WTC11 (cell line): ENCODE results near the gene TRIM44. TPM values are rescaled to one million over a fixed set of nuclear protein-coding genes. Genes with fewer than 3 reads are reported as not detected.

Experiments
- ATAC-seq: fragments of 200-7000 bp; cut with Tn5 transposase; 2 replicates; pipeline ENCODE4 v1.10.0; 2021; ENCODE audit warnings: mild to moderate bottlenecking, moderate library complexity
- CTCF ChIA-PET: fragments of 300-600 bp; sonication (Branson Sonifier 250); formaldehyde crosslinking; loops from one replicate; lab custom pipeline; 2021; ENCODE audit warnings: antibody characterized with exemption; lab: Charles Lee
- POLR2A ChIA-PET: fragments of 350-600 bp; sonication (Branson Sonifier 250); formaldehyde crosslinking; loops from one replicate; lab custom pipeline; 2021; ENCODE audit warnings: antibody characterized with exemption; lab: Charles Lee
- DNase-seq: peaks from one replicate; pipeline ENCODE4 v3.0.0; 2021; ENCODE audit warnings: low spot score
- H3K27ac Mint-ChIP-seq: 2 replicates; pipeline ENCODE4 v1.8.0; 2021; ENCODE audit warnings: mixed read lengths
- H3K27me3 Mint-ChIP-seq: 2 replicates; pipeline ENCODE4 v1.8.0; 2021; ENCODE audit warnings: low read depth, mild to moderate bottlenecking, moderate library complexity, mixed read lengths
- H3K36me3 Mint-ChIP-seq: 2 replicates; pipeline ENCODE4 v1.8.0; 2021; ENCODE audit warnings: mixed read lengths
- H3K4me1 Mint-ChIP-seq: 2 replicates; pipeline ENCODE4 v1.8.0; 2022; ENCODE audit warnings: mixed read lengths
- H3K4me3 Mint-ChIP-seq: 2 replicates; pipeline ENCODE4 v1.8.0; 2021; ENCODE audit warnings: mild to moderate bottlenecking, moderate library complexity, mixed read lengths
- H3K9me3 Mint-ChIP-seq: 2 replicates; pipeline ENCODE4 v1.8.0; 2021; ENCODE audit warnings: mixed read lengths
- ARID4B ChIP-seq: sonication (generic); formaldehyde crosslinking; IDR thresholded peaks from 2 replicates; pipeline ENCODE4 v1.8.0; 2023; ENCODE audit warnings: missing genetic modification reagents, mild to moderate bottlenecking, borderline replicate concordance
- ATF2 ChIP-seq: sonication (generic); formaldehyde crosslinking; IDR thresholded peaks from 2 replicates; pipeline ENCODE4 v1.8.1; 2022; ENCODE audit warnings: low read depth, missing genetic modification reagents, borderline replicate concordance
- ATF6 ChIP-seq: sonication (generic); formaldehyde crosslinking; IDR thresholded peaks from 2 replicates; pipeline ENCODE4 v1.8.1; 2023; ENCODE audit warnings: mild to moderate bottlenecking, missing genetic modification reagents
- CDX4 ChIP-seq: fragments of 250-450 bp; sonication (Bioruptor Pico); IDR thresholded peaks from 2 replicates; pipeline ENCODE4 v1.9.0; 2021; ENCODE audit warnings: moderate library complexity, mild to moderate bottlenecking, inconsistent platforms, borderline replicate concordance
- ESRRA ChIP-seq: sonication (generic); formaldehyde crosslinking; IDR thresholded peaks from 2 replicates; pipeline ENCODE4 v1.8.1; 2022; ENCODE audit warnings: mild to moderate bottlenecking, missing genetic modification reagents, borderline replicate concordance
- GTF2I ChIP-seq: fragments of 250-450 bp; sonication (Bioruptor Pico); conservative IDR thresholded peaks from 2 replicates; pipeline ENCODE4 v1.4.0; 2021; ENCODE audit warnings: mild to moderate bottlenecking
- IRF2 ChIP-seq: sonication (generic); formaldehyde crosslinking; IDR thresholded peaks from 2 replicates; pipeline ENCODE4 v1.8.0; 2022; ENCODE audit warnings: low read depth, missing genetic modification reagents, borderline replicate concordance
- KAT7 ChIP-seq: sonication (generic); formaldehyde crosslinking; IDR thresholded peaks from 2 replicates; pipeline ENCODE4 v1.8.1; 2023; ENCODE audit warnings: missing genetic modification reagents, mild to moderate bottlenecking, borderline replicate concordance
- SP1 ChIP-seq: sonication (generic); formaldehyde crosslinking; conservative IDR thresholded peaks from 2 replicates; pipeline ENCODE4 v1.8.1; 2022; ENCODE audit warnings: missing genetic modification reagents
- total RNA-seq: library from RNA; stranded (reverse); gene quantifications from 3 replicates; pipeline ENCODE4 v1.2.3, GENCODE V29; 2021
- TF ChIP-seq, protein P1 (sequence below): sonication (generic); formaldehyde crosslinking; IDR thresholded peaks from 2 replicates; pipeline ENCODE4 v1.8.0; 2023; ENCODE audit warnings: missing genetic modification reagents
- TF ChIP-seq, protein P2 (sequence below): sonication (generic); formaldehyde crosslinking; IDR thresholded peaks from 2 replicates; pipeline ENCODE4 v1.8.0; 2022; ENCODE audit warnings: missing genetic modification reagents

Gene TRIM44
- total RNA-seq, 1 experiment from 2014 or later: 27.4 TPM

- no peak overlapping the region for H3K4me3 Mint-ChIP-seq
- no peak overlapping the region for H3K27ac Mint-ChIP-seq
- H3K9me3 Mint-ChIP-seq: peaks cover 5% of the 10 kb centered on the region
- H3K4me1 Mint-ChIP-seq: no peaks in the 10 kb centered on the region; the same call in none of the 2 replicates
- ATAC-seq (no peak), DNase-seq (no peak)
- CTCF ChIA-PET: interaction anchor here (1.2 to 5.4 kb wide), 5 partner anchors 21 to 465 kb away, joined by 3 to 59 read pairs (median 7); no protein-coding TSS in a partner anchor
- POLR2A ChIA-PET: no interaction called here
- H3K36me3 Mint-ChIP-seq: peaks cover 4% of the 10 kb centered on the region
- H3K27me3 Mint-ChIP-seq: no peaks in the 10 kb centered on the region
- no peak for TF ChIP-seq CDX4 (CRISPR knock-in tag)
- TF ChIP-seq SP1: no peak
These were observed 138.7 kb downstream of the TRIM44 start for GRCh38 chr11:35800970-35801953.

GRCh38 chr11:35802221-35802620 lies 139.6 kb downstream of the TRIM44 start:
- Mint-ChIP-seq H3K27me3 (no peaks in the 10 kb centered on the region), H3K36me3 (peaks cover 4% of the 10 kb centered on the region), H3K9me3 (peaks cover 5% of the 10 kb centered on the region), H3K4me1 (no peaks in the 10 kb centered on the region; the same call in none of the 2 replicates), H3K4me3 (no peak overlapping the region), H3K27ac (no peak overlapping the region)
- ATAC-seq (no peak), DNase-seq (no peak)
- TF ChIP-seq ARID4B (no peak), IRF2 (CRISPR knock-in tag) (no peak), ESRRA (CRISPR knock-in tag) (no peak)
- POLR2A ChIA-PET: no interaction called here
- CTCF ChIA-PET: interaction anchor here (1.2 to 5.4 kb wide), 3 partner anchors 20 to 457 kb away, joined by 3 to 59 read pairs (median 11); no protein-coding TSS in a partner anchor

- peaks cover 5% of the 10 kb centered on the region for H3K9me3 Mint-ChIP-seq
- no peak for DNase-seq
- H3K27me3 Mint-ChIP-seq: no peaks in the 10 kb centered on the region
- H3K4me3 Mint-ChIP-seq: no peak overlapping the region
- no peak for ATAC-seq
- H3K27ac Mint-ChIP-seq: no peak overlapping the region
- H3K36me3 Mint-ChIP-seq: peaks cover 4% of the 10 kb centered on the region
- ChIA-PET CTCF (interaction anchor here (5.4 kb wide), 1 partner anchor 19 kb away, joined by 59 read pairs; no protein-coding TSS in a partner anchor), POLR2A (no interaction called here)
- H3K4me1 Mint-ChIP-seq: no peaks in the 10 kb centered on the region; the same call in none of the 2 replicates
- TF ChIP-seq, protein P1, sequence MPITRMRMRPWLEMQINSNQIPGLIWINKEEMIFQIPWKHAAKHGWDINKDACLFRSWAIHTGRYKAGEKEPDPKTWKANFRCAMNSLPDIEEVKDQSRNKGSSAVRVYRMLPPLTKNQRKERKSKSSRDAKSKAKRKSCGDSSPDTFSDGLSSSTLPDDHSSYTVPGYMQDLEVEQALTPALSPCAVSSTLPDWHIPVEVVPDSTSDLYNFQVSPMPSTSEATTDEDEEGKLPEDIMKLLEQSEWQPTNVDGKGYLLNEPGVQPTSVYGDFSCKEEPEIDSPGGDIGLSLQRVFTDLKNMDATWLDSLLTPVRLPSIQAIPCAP: no peak
- TF ChIP-seq KAT7 (CRISPR knock-in tag): no peak
- TF ChIP-seq ATF6: no peak
- TF ChIP-seq GTF2I: no peak
- no peak for TF ChIP-seq ATF2 (CRISPR knock-in tag)
- TF ChIP-seq, protein P2, sequence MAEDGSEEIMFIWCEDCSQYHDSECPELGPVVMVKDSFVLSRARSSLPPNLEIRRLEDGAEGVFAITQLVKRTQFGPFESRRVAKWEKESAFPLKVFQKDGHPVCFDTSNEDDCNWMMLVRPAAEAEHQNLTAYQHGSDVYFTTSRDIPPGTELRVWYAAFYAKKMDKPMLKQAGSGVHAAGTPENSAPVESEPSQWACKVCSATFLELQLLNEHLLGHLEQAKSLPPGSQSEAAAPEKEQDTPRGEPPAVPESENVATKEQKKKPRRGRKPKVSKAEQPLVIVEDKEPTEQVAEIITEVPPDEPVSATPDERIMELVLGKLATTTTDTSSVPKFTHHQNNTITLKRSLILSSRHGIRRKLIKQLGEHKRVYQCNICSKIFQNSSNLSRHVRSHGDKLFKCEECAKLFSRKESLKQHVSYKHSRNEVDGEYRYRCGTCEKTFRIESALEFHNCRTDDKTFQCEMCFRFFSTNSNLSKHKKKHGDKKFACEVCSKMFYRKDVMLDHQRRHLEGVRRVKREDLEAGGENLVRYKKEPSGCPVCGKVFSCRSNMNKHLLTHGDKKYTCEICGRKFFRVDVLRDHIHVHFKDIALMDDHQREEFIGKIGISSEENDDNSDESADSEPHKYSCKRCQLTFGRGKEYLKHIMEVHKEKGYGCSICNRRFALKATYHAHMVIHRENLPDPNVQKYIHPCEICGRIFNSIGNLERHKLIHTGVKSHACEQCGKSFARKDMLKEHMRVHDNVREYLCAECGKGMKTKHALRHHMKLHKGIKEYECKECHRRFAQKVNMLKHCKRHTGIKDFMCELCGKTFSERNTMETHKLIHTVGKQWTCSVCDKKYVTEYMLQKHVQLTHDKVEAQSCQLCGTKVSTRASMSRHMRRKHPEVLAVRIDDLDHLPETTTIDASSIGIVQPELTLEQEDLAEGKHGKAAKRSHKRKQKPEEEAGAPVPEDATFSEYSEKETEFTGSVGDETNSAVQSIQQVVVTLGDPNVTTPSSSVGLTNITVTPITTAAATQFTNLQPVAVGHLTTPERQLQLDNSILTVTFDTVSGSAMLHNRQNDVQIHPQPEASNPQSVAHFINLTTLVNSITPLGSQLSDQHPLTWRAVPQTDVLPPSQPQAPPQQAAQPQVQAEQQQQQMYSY (CRISPR knock-in tag): no peak
These were observed 140.1 kb downstream of the TRIM44 start for GRCh38 chr11:35802672-35803071.
